ENCODE measurements around the gene PAQR5.

GRCh38 chr15:69282104-69282743 lies 16.5 kb upstream of the PAQR5 start:
- TF ChIP-seq EZH2 (IDR thresholded peaks at IDR 0.05; ENCODE audit: insufficient read depth, low read length) = no peak
- TF ChIP-seq, protein P1, sequence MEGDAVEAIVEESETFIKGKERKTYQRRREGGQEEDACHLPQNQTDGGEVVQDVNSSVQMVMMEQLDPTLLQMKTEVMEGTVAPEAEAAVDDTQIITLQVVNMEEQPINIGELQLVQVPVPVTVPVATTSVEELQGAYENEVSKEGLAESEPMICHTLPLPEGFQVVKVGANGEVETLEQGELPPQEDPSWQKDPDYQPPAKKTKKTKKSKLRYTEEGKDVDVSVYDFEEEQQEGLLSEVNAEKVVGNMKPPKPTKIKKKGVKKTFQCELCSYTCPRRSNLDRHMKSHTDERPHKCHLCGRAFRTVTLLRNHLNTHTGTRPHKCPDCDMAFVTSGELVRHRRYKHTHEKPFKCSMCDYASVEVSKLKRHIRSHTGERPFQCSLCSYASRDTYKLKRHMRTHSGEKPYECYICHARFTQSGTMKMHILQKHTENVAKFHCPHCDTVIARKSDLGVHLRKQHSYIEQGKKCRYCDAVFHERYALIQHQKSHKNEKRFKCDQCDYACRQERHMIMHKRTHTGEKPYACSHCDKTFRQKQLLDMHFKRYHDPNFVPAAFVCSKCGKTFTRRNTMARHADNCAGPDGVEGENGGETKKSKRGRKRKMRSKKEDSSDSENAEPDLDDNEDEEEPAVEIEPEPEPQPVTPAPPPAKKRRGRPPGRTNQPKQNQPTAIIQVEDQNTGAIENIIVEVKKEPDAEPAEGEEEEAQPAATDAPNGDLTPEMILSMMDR (IDR thresholded peaks at IDR 0.05; ENCODE audit: insufficient read depth, low read depth, low read length) = no peak

Data from astrocyte (in vitro differentiated cells and primary cell).